GM19043 (cell line): ENCODE results near the gene TPSD1.
"Not testable (repeated sequence)": the region's sequence is repeated elsewhere in the genome, so short reads cannot be mapped to it uniquely, and the experiment has no call there.

ENCODE experiments used
- ATAC-seq: cut with Tn5 transposase; IDR thresholded peaks from one replicate; pipeline ENCODE4 v1.9.1; 2021; ENCODE audit warnings: low read depth; ENCODE audit not compliant: unreplicated experiment

TPSD1 gene

DNA sequence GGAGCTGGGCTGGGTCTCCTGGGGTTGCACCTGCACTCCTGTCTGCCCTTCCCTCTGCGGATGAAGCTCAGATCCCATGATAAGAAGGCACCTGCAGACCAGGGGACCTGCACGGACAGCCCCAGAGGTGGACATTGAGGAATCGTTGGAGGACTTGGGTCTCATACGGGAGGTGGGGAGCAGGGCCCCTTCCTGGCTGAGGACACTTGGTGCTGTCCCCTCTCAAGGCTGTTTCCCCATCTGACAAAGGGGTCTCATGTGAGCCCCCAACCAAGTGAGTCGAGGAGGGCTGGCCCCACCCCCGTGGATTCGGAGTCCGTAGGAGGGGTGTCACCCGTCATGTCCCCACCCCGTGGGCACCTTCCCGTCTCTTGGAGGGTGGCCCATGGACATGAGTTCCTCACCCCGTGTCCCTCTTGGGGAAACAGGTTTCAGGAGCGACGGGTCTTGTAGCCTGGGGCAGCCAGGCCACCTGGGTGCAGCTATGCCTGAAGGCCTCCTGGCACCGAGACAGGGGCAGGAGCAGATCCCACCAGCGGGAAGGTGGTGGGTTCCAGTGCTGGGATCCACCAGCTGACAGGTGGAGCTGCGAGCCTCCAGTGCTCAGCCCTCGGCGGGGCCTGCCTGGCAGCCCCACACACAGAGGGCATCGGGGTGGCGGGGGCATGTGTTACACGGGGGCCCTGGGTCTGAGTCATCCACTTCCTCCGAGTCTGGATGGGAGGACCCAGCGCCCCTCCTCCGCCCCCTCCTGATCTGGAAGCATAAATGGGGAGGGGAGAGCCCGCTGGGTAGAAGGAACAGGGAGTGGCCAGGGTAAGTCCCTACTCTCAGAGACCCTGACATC lies at the start of gene TPSD1:
TSS of gene TPSD1 (plus strand) at position 794 of the 847 bp plus-strand sequence. CDS start 212 bp downstream, outside the sequence.
- not testable (repeated sequence) for ATAC-seq

DNA sequence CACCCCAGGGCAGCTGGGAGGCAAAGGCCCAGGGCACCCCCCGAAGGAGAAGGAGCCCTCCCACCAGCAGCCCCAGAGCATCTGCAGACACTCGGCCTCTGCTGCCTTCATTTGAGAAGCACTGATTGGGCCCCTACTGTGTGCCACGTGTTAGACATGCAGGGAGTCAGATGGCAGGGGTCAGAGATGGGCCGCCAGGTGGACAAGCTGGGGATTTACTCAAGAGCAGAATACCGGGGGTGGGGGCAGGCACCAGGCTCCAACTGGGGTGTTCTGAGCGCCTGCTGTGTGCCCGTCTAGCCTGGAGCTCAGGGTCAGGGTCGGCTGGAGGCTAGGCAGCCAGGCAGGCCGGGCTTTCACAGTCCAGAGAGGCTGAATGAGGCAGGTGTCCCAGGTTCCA lies 49.5 kb upstream of the TPSD1 start:
- no peak for ATAC-seq

GRCh38 chr16:1206786-1207185 lies 49.1 kb upstream of the TPSD1 start:
- no peak for ATAC-seq

DNA sequence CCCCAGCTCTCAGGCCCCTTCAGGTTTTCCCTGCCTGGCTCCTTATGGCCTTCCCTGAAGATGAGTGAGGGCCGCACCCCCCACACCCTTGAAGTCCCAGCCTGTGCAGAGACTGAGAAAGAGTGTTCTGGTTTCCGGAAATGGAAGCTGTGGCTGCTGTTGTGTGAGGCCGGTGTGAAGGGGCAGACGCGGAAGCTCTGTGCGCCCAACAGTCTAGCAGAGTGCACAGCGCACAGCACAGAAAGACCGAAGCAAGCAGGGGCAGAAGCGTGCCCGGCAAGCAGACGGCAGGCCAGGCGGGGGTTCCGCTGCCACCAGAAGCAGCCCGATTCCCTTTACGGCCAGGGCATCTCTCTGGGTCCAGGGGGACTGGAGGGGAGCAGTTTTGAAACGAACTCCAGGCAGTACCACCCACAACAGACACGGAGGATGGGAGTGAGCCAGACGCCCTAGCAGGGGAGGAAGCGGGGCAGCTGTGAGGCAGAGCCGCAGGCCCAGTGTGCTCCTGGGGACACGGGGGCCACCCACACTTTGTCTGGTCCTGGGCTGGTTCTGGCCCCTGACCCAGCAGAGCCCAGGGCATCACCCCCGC lies 47.5 kb upstream of the TPSD1 start:
- ATAC-seq: no peak

GRCh38 chr16:1209081-1209480 lies 46.8 kb upstream of the TPSD1 start:
- no peak for ATAC-seq

DNA sequence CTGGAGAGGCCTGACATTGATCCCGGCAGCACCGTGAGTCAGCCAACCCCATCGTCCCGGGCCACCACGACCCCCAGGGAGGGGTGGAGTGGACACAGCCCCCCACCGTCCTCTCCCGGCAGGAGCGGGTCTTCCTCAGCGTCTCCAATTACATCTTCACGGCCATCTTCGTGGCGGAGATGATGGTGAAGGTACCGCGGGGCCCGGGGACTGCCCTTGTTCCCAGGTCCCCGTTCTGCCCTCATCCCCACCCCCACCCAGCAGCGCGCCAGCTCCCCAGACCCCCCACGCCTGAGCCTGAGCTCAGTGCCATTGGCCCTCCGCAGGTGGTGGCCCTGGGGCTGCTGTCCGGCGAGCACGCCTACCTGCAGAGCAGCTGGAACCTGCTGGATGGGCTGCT lies 45.4 kb upstream of the TPSD1 start:
- ATAC-seq: no peak

- no peak for ATAC-seq
These were observed 44.2 kb upstream of the TPSD1 start for GRCh38 chr16:1211451-1212268.

GRCh38 chr16:1212616-1213194 lies 43.2 kb upstream of the TPSD1 start:
- ATAC-seq: no peak

GRCh38 chr16:1213231-1213630 lies 42.6 kb upstream of the TPSD1 start:
- ATAC-seq: no peak

GRCh38 chr16:1213796-1214372 lies 42.0 kb upstream of the TPSD1 start:
- ATAC-seq: no peak

DNA sequence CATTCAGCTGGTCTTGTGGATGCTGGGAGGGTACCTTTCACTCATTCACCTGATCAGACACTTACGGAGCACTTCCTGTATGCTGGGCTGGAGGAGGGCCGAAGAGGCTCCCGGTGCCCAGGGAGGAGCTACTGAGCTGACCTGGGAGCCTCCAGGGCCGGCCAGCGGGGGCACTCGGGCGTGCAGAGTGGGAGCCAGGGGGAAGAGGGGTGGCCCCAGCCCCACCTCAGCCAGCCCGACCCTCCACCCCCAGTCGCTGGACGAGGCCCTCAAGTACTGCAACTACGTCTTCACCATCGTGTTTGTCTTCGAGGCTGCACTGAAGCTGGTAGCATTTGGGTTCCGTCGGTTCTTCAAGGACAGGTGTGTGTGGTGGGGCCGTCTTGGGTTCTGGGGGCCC lies 41.1 kb upstream of the TPSD1 start:
- ATAC-seq: no peak

- ATAC-seq: no peak
These were observed 40.1 kb upstream of the TPSD1 start for GRCh38 chr16:1215574-1216295.

DNA sequence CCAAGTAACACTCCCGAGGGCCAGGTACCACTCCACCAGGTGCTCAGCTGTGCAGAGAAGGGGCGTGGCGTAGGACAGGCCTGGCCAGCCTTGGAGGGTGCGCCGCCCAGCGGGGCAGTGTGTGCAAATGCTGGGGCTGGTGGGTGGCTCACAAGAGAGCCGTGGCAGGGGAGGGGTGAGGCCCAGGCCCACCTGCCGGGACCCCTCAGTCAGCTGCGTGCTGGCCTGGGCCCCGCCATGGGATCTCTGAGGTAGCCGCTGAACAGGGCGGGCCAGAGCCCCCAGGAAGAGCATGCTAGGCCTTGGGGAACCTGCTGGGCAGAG lies 39.6 kb upstream of the TPSD1 start:
- ATAC-seq: no peak

DNA sequence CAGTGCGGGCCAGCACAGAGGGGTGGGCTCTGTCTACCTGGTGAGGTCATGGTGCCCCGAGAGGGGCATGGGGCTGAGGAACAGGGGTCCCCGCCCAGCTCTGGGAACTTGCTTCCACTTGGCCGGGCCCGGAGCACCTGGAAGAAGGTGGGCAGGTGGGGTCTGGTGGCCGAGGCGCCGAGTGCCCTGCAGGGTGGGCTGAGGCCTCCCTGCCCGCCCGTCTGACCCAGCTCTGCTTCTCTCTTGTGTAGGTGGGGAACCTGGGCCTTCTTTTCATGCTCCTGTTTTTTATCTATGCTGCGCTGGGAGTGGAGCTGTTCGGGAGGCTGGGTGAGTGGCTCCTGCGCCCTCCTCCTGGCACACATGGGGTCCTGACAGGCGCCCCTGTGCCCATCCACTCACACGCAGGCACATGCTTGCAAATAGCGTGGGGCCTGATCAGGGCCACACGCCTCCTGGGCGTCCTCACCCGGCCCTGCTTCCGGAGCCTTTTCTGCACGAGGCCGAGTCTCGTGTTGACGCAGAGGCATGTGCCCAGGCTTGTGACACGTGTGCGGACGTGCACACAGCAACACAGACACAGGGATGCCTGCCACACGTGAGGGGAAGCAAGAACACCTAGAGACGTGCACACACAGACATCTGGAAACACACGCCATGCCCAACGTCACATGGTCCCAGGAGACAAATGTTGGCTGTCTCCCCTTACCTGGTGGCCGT lies 39.0 kb upstream of the TPSD1 start:
- ATAC-seq: no peak

GRCh38 chr16:1217526-1217925 lies 38.3 kb upstream of the TPSD1 start:
- ATAC-seq: no peak

- ATAC-seq: no peak
These were observed 37.6 kb upstream of the TPSD1 start for GRCh38 chr16:1218061-1218929.

- no peak for ATAC-seq
These were observed 36.8 kb upstream of the TPSD1 start for GRCh38 chr16:1218930-1219611.
